SK-N-SH treated with all-trans-retinoic acid at 6 μM for 48 hours (cell line): ENCODE data around the gene TMEM87B.

ENCODE experiments used
- ARNTL ChIP-seq: fragments of 450-650 bp; formaldehyde crosslinking; IDR thresholded peaks from 2 replicates; pipeline ENCODE4 v1.5.0; 2020; ENCODE audit warnings: low read depth, mild to moderate bottlenecking, moderate library complexity, borderline replicate concordance
- CREB5 ChIP-seq: fragments of 250-450 bp; sonication (Bioruptor Pico); IDR thresholded peaks from 2 replicates; pipeline ENCODE4 v1.5.1; 2020; ENCODE audit warnings: low read depth, mild to moderate bottlenecking, moderate library complexity
- CSDC2 ChIP-seq: fragments of 250-450 bp; sonication (Bioruptor Pico); IDR thresholded peaks from 2 replicates; pipeline ENCODE4 v1.5.0; 2020; ENCODE audit warnings: mild to moderate bottlenecking, moderate library complexity
- CSRNP3 ChIP-seq: fragments of 250-450 bp; sonication (Bioruptor Pico); IDR thresholded peaks from 2 replicates; pipeline ENCODE4 v1.5.1; 2021; ENCODE audit warnings: mild to moderate bottlenecking, moderate library complexity
- ISL1 ChIP-seq: fragments of 250-450 bp; sonication (Bioruptor Pico); IDR thresholded peaks from 2 replicates; pipeline ENCODE4 v2.1.2; 2022; ENCODE audit warnings: mild to moderate bottlenecking, moderate library complexity
- PATZ1 ChIP-seq: fragments of 250-450 bp; sonication (Bioruptor Pico); IDR thresholded peaks from 2 replicates; pipeline ENCODE4 v1.8.0; 2020; ENCODE audit warnings: mild to moderate bottlenecking, moderate library complexity, borderline replicate concordance
- PPARA ChIP-seq: fragments of 250-450 bp; sonication (Bioruptor Pico); IDR thresholded peaks from 2 replicates; pipeline ENCODE4 v1.5.0; 2020; ENCODE audit warnings: mild to moderate bottlenecking, borderline replicate concordance
- SNAI2 ChIP-seq: fragments of 250-450 bp; sonication (Bioruptor Pico); IDR thresholded peaks from 2 replicates; pipeline ENCODE4 v1.5.0; 2020; ENCODE audit warnings: mild to moderate bottlenecking, moderate library complexity
- TCF4 ChIP-seq: fragments of 250-450 bp; sonication (Bioruptor Pico); IDR thresholded peaks from 2 replicates; pipeline ENCODE4 v1.8.0; 2021; ENCODE audit warnings: mild to moderate bottlenecking, moderate library complexity, borderline replicate concordance
- TOX ChIP-seq: fragments of 250-450 bp; sonication (Bioruptor Pico); IDR thresholded peaks from 2 replicates; pipeline ENCODE4 v1.8.0; 2021; ENCODE audit warnings: mild to moderate bottlenecking, moderate library complexity, borderline replicate concordance
- ZFP3 ChIP-seq: fragments of 250-450 bp; sonication (Bioruptor Pico); IDR thresholded peaks from 2 replicates; pipeline ENCODE4 v1.5.0; 2020; ENCODE audit warnings: mild to moderate bottlenecking, moderate library complexity
- ZFP30 ChIP-seq: fragments of 450-650 bp; formaldehyde crosslinking; IDR thresholded peaks from 2 replicates; pipeline ENCODE4 v1.5.0; 2022; ENCODE audit warnings: mild to moderate bottlenecking, moderate library complexity
- ZNF565 ChIP-seq: fragments of 450-650 bp; formaldehyde crosslinking; conservative IDR thresholded peaks from 2 replicates; pipeline ENCODE4 v1.5.0; 2020; ENCODE audit warnings: low read depth, mild to moderate bottlenecking, moderate library complexity
- ZNF70 ChIP-seq: fragments of 450-650 bp; formaldehyde crosslinking; IDR thresholded peaks from 2 replicates; pipeline ENCODE4 v1.5.0; 2020; ENCODE audit warnings: mild to moderate bottlenecking, moderate library complexity

GRCh38 chr2:112166806-112167499, 111.9 kb downstream of the TMEM87B start:
- TF ChIP-seq ISL1 (CRISPR knock-in tag): no peak
- no peak for TF ChIP-seq ZFP30
- TF ChIP-seq PATZ1: no peak
- no peak for TF ChIP-seq TOX
- TF ChIP-seq ARNTL: no peak
- no peak for TF ChIP-seq CSDC2 (CRISPR knock-in tag)
- no peak for TF ChIP-seq SNAI2 (CRISPR knock-in tag)
- no peak for TF ChIP-seq TCF4 (CRISPR knock-in tag)
- TF ChIP-seq CSRNP3 (CRISPR knock-in tag): no peak
- no peak for TF ChIP-seq PPARA
- no peak for TF ChIP-seq ZFP3
- TF ChIP-seq ZNF565 (CRISPR knock-in tag): no peak
- no peak for TF ChIP-seq CREB5 (CRISPR knock-in tag)
- TF ChIP-seq ZNF70: no peak
